Thyroid gland (tissue), 4 donors: ENCODE results near the gene RHOBTB1.

Experiments
- CTCF ChIP-seq, 6 experiments: fragments of 200-600 bp in 3 of 6; fragments of 450-650 bp in 3 of 6; sonication (generic) in 3 of 6; IDR thresholded peaks; one replicate each; pipeline ENCODE4 v1.5.1; 2016 to 2019; ENCODE audit warnings: antibody characterized with exemption in 6 of 6, mild to moderate bottlenecking in 2 of 6, inconsistent platforms in 1 of 6, moderate library complexity in 1 of 6
- POLR2A ChIP-seq, 2 donors: fragments of 450-650 bp; IDR thresholded peaks; one replicate each; pipeline ENCODE4 v1.6.1; 2017; ENCODE audit warnings: antibody characterized with exemption in 2 of 2, mild to moderate bottlenecking in 2 of 2, moderate library complexity in 1 of 2

GRCh38 chr10:60919551-60919950, 24.4 kb downstream of the RHOBTB1 start:
- no peak for TF ChIP-seq CTCF (IDR thresholded peaks at IDR 0.05)
- no peak for TF ChIP-seq POLR2A (IDR thresholded peaks at IDR 0.05)
